ENCODE results near the gene SLC1A2. TPM values are rescaled to one million over a fixed set of nuclear protein-coding genes. Genes with fewer than 3 reads are reported as not detected.
A peak's percentile ranks its signal among the peaks of the same experiment; 100 is the strongest.

The SLC1A2 gene
- total and polyA plus RNA-seq, 2 of the 4 experiments (the other 2 are of a cell fraction), result 0.15 to 0.54 TPM

DNA sequence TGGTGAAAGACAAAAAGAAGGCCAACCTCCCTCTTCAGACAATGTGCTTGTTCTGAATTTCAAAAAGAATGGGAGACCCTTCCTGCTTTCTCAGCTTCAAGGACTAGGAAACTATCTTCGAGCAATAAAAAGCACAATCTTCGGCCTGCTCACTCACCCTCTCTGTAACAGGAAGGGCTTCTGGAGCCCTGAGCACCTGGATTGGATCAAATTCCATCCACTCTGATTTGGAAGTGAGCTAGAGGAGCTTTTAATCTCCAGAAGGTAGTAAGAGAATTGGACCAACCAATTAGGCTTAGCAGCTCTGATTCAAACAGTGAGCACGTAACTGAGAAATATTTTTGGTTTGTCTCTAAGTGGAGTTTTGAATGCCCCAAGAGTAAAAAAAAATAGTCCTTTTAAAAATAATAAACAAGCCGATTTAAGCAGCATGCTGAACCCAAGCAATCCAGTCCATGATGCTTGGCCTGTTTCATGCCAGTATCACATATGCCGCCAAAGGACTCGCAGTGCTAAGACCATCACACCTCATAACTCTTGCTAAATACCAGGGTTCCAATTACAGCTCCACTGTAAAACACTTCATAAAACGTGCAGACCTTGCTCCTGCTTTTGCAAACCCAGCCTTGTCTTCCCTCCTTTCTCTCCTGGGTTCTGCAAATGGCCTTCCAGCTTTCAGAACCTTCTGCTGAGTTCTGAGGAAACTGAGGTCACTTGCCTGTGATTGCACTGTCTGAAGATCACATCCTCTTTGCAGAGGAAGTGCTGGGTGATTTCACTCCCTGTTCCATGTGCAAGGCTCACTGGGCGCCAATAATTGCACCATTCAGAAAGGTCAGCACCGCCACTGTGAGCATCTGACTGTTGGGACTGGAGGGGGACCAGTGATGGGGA, 74.4 kb downstream of the SLC1A2 start:
- peak overlapping the region; percentile 13; the same call in 1 of the 2 replicates for H3K18ac ChIP-seq (ENCODE audit: low read depth, low read length)
- intact Hi-C loops (cut with micrococcal nuclease), result loop anchor here (10.0 kb wide), 1 partner anchor 60 kb away; no protein-coding TSS in a partner anchor
- H3K4me1 ChIP-seq (ENCODE audit: control insufficient read depth, insufficient read depth, low read length), result peaks cover 16% of the 10 kb centered on the region; the same call in 1 of the 2 replicates
- H2AK9ac ChIP-seq (replicated peaks; ENCODE audit: low read depth, low read length, poor library complexity), result no peak overlapping the region
- H3K56ac ChIP-seq (ENCODE audit: extremely low read depth, insufficient read depth, low read length), result no peak overlapping the region
- H3K14ac ChIP-seq (replicated peaks; ENCODE audit: low read depth, low read length), result peak overlapping the region; percentile 2
- in situ Hi-C loops (cut with MboI; ENCODE audit: low sequenced_read_pairs), result no loop called here
- WGBS, 2 experiments (ENCODE audit: extremely low coverage in 2 of 2, insufficient read length in 1 of 2), result no CpG with 5 or more reads among the region's 9 CpGs
- H3K27me3 ChIP-seq (ENCODE audit: control insufficient read depth, insufficient read depth, low read length), result no peaks in the 10 kb centered on the region
- H2AK5ac ChIP-seq (ENCODE audit: low read depth, low read length), result no peak overlapping the region
- BruUV-seq (replicated peaks), result no TSS peak
- no peaks in the 10 kb centered on the region for H3K9me3 ChIP-seq (ENCODE audit: control insufficient read depth, insufficient read depth, low read length)
- H3K36me3 ChIP-seq (ENCODE audit: control insufficient read depth, insufficient read depth, low read length), result no peaks in the 10 kb centered on the region
- peak; percentile 38; the same call in 1 of the 2 replicates for ATAC-seq (ENCODE audit: low read depth)
- H3K27ac ChIP-seq (ENCODE audit: insufficient read depth, low read length), result no peak overlapping the region; the same call in 1 of the 2 replicates
- no peaks in the 10 kb centered on the region for H4K20me1 ChIP-seq (ENCODE audit: insufficient read depth, low read length)
- H2BK5ac ChIP-seq (ENCODE audit: low read depth, low read length, poor library complexity, severe bottlenecking), result no peak overlapping the region
- TF ChIP-seq MXI1 (IDR thresholded peaks at IDR 0.05; ENCODE audit: borderline replicate concordance, low read depth, low read length) (no peak), BHLHE40 (IDR thresholded peaks at IDR 0.05; ENCODE audit: low read depth, low read length) (no peak), RFX5 (IDR thresholded peaks at IDR 0.05; ENCODE audit: low read depth, low read length) (no peak), FOS (IDR thresholded peaks at IDR 0.05; ENCODE audit: low read depth, low read length) (no peak)
- no peak overlapping the region for H2AFZ ChIP-seq (replicated peaks; ENCODE audit: low read length, poor library complexity)
- H3K9ac ChIP-seq (ENCODE audit: low read depth, low read length), result no peak overlapping the region
- peaks cover 8% of the 10 kb centered on the region; the same call in 1 of the 2 replicates for H3K9me1 ChIP-seq (ENCODE audit: insufficient read depth, low read length)
- peak overlapping the region; percentile 8; the same call in 1 of the 2 replicates for H4K5ac ChIP-seq (ENCODE audit: low read depth, low read length)
- H4K8ac ChIP-seq (ENCODE audit: low read depth in 2 of 2, low read length in 2 of 2), result no peak overlapping the region
- H3K23ac ChIP-seq (ENCODE audit: low read depth, low read length), result peak overlapping the region; percentile 60; the same call in 1 of the 2 replicates
- H3K79me1 ChIP-seq (ENCODE audit: low read depth in 1 of 2, low read length in 2 of 2), result no peaks in the 10 kb centered on the region
- H3K4me3 ChIP-seq (ENCODE audit: insufficient read depth, low read depth, low read length), result no peak overlapping the region
- DNase-seq, result no peak
- H3K4ac ChIP-seq (ENCODE audit: low read depth, low read length), result peak overlapping the region; percentile 43; the same call in 1 of the 2 replicates
- 0 out of 2 replicates have a peak overlapping the region, but pooled peaks have one; percentile 4 for H2BK120ac ChIP-seq (ENCODE audit: low read depth, low read length)
- dilution Hi-C loops (cut with HindIII; ENCODE audit: low sequenced_read_pairs, unreplicated experiment), result no loop called here
- CTCF ChIA-PET, result no interaction called here
- no peak overlapping the region; the same call in 1 of the 2 replicates for H3K4me2 ChIP-seq (ENCODE audit: low read depth, low read length)
- no peak overlapping the region; the same call in 1 of the 2 replicates for H4K91ac ChIP-seq (ENCODE audit: insufficient read depth, low read depth, low read length)
- POLR2A ChIA-PET (ENCODE audit: unreplicated experiment), result no interaction called here
- no peak overlapping the region for H2BK20ac ChIP-seq (ENCODE audit: low read depth, low read length)
- no peak overlapping the region for H2BK15ac ChIP-seq (ENCODE audit: low read depth, low read length)

Data from IMR-90 (cell line).